ENCODE results near the gene ALK.

- TF ChIP-seq CTCF (IDR thresholded peaks at IDR 0.05; ENCODE audit: low read depth, low read length) (no peak), POLR2A (IDR thresholded peaks at IDR 0.05; ENCODE audit: extremely low read depth, insufficient read length) (no peak)
These were observed 516.1 kb downstream of the ALK start for GRCh38 chr2:29405266-29405665.

All from NB4 (cell line).